ENCODE results near the gene CLRN2.
"Not testable (repeated sequence)": the region's sequence is repeated elsewhere in the genome, so short reads cannot be mapped to it uniquely, and the experiment has no call there.

CLRN2 gene

DNA sequence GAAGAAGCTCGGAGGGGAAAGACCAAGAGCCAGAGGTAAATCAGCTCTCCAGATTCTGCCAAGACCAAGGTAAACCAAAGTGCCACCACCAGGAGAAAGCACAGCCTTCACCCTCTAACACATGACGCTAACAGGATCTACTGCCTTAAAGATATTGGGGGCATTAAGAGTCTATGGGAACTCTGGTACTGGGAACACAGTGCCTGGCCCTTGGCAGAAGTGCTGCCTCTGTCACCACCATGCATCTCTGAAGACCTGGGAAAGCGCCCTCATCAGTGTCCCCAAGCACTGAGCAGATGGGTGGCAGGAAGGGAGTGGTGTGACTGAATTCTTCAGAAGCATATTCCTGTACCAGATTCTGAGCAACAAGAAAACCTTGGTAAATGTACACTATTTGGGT, 4.4 kb upstream of the CLRN2 start:
- DNase-seq, result no peak

DNA sequence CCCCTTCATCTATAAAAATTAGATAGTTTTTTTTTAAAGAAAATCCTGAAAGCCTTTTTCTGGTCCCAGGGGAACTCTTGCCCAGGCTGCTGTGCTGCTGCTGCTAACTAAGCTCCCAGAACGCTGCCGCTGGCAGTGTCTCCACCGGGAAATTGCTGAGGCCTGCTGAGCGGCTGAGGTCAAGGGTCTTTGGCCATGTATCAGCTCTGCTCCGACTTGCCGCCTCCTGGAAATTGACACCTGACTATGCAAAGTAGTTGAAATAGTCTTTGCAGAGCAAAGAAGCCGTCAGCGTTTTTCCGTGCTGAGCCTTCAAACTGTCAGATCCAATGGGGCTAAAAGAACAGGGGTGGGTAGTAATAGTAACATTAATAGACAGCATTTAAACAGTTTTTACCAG, 3.9 kb upstream of the CLRN2 start:
- peak; percentile 59 for DNase-seq

DNA sequence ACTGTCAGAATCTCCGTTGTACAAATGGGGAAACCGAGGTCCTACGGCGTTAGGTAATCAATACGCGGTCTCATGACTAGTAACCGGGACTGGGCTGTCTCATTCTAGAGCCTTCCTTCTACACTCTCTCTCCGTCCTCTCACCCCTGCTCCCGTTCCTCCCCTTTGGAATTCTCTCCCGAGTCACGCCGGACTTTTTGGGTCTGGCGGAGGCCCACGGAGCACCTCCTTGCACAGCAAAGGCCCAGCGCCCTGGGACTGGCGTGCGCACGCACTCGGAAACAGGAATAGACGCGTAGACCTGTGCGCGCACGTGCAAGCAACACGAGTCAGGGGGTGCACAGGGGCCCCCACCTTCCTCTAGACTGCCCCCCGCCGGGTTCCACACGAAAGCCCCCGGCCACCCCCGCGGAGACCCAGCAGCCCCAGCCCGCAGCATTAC, 3.4 kb upstream of the CLRN2 start:
- DNase-seq, result peak; percentile 86

GRCh38 chr4:17511950-17512795, 2.8 kb upstream of the CLRN2 start, which contains the start of gene QDPR:
QDPR (minus strand) TSS chr4:17512090; CDS start chr4:17512054, 36 bp downstream.
- peak; percentile 91 for DNase-seq

DNA sequence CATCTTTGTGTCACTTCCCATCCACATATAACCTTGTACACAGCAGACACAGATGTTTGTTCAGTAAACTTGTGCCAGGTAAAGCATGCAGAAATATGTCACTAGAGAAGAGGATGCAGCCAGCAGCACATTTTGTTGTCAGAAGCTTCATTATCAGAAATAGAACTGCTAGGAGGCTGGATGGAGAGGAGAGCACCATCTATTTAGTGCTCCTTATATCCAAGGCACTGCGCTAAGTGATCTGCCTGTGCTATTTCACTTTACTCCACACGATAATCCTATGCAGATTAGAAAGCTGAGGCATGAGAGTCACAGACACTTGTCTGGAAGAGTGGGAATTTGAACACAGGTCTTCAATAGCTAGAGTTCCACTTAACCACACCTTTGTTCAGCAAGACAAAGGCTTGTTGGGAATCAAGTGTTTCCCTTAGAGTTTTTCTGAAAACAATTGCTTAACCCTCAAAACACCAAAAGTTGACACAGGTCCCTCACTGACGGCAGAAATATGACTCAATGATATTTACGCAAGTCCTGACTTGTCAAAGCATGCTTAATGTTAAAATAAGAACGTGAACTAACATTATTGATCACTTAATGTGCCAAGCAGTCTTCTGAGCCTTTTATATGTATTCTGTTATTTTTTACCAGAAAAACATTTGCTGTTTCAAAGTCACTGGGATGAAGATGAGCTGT, 1.8 kb upstream of the CLRN2 start:
- DNase-seq, result no peak

- no peak for DNase-seq
Observed at GRCh38 chr4:17515445-17516407, 761 bp downstream of the CLRN2 start.

GRCh38 chr4:17516980-17517379, 2.0 kb downstream of the CLRN2 start:
- DNase-seq, result no peak

- no peak for DNase-seq
Observed at GRCh38 chr4:17517664-17518063, 2.7 kb downstream of the CLRN2 start.

- no peak for DNase-seq
Observed at GRCh38 chr4:17521595-17521994, 6.6 kb downstream of the CLRN2 start.

DNA sequence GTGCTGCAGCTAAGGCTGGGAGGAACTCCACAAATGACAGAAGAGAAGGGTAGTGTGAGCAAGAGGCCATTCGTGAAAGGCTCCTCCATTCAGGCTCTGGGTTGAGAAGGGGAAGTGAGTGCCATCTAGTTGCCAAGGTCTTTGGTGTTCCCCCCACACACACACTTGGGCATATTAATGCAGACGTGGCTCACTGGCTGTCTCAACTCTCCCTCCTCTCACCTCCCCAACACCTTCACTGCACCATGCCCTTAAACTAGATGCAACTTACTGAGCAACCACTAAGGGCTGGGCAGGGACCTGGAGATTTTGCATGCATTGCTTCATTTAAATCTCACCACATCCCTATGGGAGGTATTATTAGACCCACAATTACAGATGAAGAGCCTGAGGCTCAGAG, 8.7 kb downstream of the CLRN2 start:
- no peak for DNase-seq

DNA sequence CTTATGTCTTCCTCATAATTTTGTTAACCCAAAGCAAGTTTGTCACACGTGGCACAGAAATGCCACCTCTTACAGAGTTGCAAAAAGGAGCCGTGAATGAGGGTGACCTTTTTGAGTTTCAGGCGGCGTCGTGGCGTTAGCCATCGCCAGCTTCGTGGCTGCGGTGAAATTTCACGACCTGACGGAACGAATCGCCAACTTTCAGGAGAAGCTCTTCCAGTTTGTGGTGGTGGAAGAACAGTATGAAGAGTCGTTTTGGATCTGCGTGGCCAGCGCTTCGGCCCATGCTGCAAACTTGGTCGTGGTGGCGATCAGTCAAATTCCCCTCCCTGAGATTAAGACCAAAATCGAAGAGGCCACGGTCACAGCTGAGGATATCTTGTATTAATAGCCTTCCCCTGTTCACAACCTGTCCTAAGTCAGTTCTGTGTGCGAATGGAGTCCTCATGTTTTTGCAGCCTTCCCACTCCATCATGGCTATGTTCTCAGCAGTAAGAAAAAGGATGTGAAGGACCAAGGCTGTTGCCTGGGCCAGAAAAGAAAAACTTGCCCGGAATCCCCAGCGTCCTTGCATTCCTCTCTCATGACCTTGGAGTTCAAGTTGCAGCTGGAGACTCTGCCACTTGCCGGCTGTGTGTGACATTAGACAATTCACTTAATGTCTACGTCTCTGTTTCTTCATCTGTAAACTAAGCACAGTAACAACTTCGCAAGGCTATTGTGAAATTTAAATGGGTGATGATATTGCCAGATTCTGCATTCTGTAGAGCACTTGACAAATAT, 11.9 kb downstream of the CLRN2 start:
- no peak for DNase-seq

- no peak for DNase-seq
Observed at GRCh38 chr4:17528551-17529165, 13.7 kb downstream of the CLRN2 start.

DNA sequence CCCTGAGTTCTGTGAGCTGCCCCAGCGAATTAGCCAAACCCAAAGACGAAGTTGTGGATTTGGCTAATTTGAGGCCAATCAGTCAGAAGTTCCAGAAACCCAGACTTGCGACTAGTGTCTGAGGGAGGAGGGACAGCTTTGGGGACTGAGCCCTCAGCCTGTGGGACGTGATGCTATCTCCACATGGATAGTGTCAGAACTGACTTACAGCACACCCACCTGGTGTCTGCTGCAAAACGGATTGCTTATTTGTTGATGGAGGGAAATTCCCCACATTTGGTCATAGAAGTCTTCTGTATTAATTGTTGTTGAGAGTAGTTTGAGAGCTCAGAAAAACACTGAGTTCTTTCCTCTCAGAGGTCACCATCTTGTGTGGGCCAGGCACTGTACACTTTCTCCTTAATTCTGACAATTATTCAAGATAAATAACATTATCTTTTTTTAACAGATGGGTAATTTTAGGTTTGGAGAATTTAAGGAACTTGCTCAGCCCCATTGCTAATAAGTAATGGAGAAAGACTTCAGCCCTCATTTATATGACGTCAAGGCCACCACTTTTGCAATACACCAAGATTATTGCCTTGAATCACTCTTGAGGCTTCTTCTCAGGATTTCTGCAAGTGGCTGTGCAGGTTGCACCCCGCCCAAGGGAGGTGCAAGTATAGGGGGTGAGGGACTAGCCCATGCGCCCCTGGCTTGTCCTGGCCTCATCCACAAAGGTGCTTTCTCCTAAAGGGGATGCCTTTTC, 16.7 kb downstream of the CLRN2 start:
- DNase-seq, result no peak

GRCh38 chr4:17534705-17535104, 19.7 kb downstream of the CLRN2 start:
- no peak for DNase-seq

GRCh38 chr4:17535242-17535641, 20.3 kb downstream of the CLRN2 start:
- no peak for DNase-seq

GRCh38 chr4:17535906-17536305, 20.9 kb downstream of the CLRN2 start:
- no peak for DNase-seq

DNA sequence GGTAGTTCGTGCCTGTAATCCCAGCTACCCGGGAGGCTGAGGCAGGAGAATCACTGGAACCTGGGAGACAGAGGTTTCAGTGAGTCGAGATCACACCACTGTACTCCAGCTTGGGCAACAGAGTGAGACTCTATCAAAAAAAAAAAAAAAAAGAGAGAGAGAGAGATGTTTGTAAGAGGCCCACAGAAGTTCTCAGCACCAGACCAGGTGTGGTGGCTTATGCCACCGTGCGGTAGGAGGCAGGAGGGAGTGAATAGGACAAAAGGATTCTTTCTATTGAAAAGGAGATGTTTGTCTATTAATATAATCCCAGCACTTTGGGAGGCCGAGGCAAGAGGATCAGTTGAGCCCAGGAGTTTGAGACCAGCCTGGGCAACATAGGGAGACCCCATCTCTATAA, 22.1 kb downstream of the CLRN2 start:
- DNase-seq, result not testable (repeated sequence)

DNA sequence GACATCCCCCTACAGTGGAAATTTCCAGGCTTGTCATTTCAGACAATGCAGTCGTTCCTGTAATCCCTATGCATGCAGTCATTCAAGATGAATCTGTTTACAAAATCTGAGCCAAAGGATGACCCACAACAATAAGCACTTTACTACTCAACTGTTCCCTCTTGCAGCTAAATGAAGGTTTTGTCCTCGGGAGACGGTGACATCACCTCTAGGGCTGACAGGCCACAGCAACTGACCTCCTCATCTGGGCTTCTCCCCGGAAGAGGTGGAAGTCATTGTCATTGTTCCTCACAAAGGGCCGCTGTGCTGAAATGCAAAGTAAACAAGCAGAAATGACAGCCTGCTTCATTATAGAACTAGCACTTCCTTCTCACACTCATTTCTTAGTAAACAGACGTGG, 29.2 kb downstream of the CLRN2 start:
- no peak for DNase-seq

GRCh38 chr4:17544831-17545234, 29.9 kb downstream of the CLRN2 start:
- no peak for DNase-seq

GRCh38 chr4:17545374-17546140, 30.6 kb downstream of the CLRN2 start:
- DNase-seq, result no peak
